HG02852 (cell line): ENCODE results near the gene DEUP1.
"Not testable (repeated sequence)": the region's sequence is repeated elsewhere in the genome, so short reads cannot be mapped to it uniquely, and the experiment has no call there.

ENCODE experiments used
- ATAC-seq: cut with Tn5 transposase; IDR thresholded peaks from one replicate; pipeline ENCODE4 v1.9.1; 2021; ENCODE audit warnings: mild to moderate bottlenecking, moderate library complexity; ENCODE audit not compliant: unreplicated experiment

The DEUP1 gene

GRCh38 chr11:93330446-93330984, at the start of gene DEUP1:
Gene DEUP1 (plus strand): TSS chr11:93330742. CDS start chr11:93332260, 1,518 bp downstream.
- no peak for ATAC-seq

GRCh38 chr11:93285430-93285829, 45.1 kb upstream of the DEUP1 start:
- ATAC-seq: no peak

GRCh38 chr11:93287434-93287833, 43.1 kb upstream of the DEUP1 start:
- no peak for ATAC-seq

- peak; percentile 71 for ATAC-seq
These were observed 42.5 kb upstream of the DEUP1 start for GRCh38 chr11:93288079-93288478.

- peak; percentile 68 for ATAC-seq
These were observed 41.8 kb upstream of the DEUP1 start for GRCh38 chr11:93288767-93289166.

- ATAC-seq: no peak
These were observed 40.6 kb upstream of the DEUP1 start for GRCh38 chr11:93289782-93290463.

- no peak for ATAC-seq
These were observed 39.4 kb upstream of the DEUP1 start for GRCh38 chr11:93291110-93291509.

- ATAC-seq: no peak
These were observed 38.6 kb upstream of the DEUP1 start for GRCh38 chr11:93291898-93292297.

- no peak for ATAC-seq
These were observed 34.5 kb upstream of the DEUP1 start for GRCh38 chr11:93295921-93296575.

- no peak for ATAC-seq
These were observed 26.9 kb upstream of the DEUP1 start for GRCh38 chr11:93303689-93304088.

GRCh38 chr11:93314399-93314798, 16.1 kb upstream of the DEUP1 start:
- not testable (repeated sequence) for ATAC-seq

GRCh38 chr11:93319224-93319839, 11.2 kb upstream of the DEUP1 start:
- no peak for ATAC-seq

- ATAC-seq: no peak
These were observed 10.3 kb upstream of the DEUP1 start for GRCh38 chr11:93320230-93320629.

GRCh38 chr11:93322207-93322606, 8.3 kb upstream of the DEUP1 start:
- no peak for ATAC-seq

- no peak for ATAC-seq
These were observed 6.8 kb upstream of the DEUP1 start for GRCh38 chr11:93323747-93324146.

- no peak for ATAC-seq
These were observed 6.0 kb upstream of the DEUP1 start for GRCh38 chr11:93324500-93324899.

- no peak for ATAC-seq
These were observed 3.9 kb upstream of the DEUP1 start for GRCh38 chr11:93326681-93327080.

GRCh38 chr11:93329936-93330445, 551 bp upstream of the DEUP1 start:
- ATAC-seq: no peak

- ATAC-seq: no peak
These were observed 9.7 kb downstream of the DEUP1 start for GRCh38 chr11:93340223-93340622.

GRCh38 chr11:93344855-93345333, 14.4 kb downstream of the DEUP1 start:
- no peak for ATAC-seq

- ATAC-seq: no peak
These were observed 18.4 kb downstream of the DEUP1 start for GRCh38 chr11:93348930-93349329.
